Hepatocyte (in vitro differentiated cells): ENCODE data around the gene SOBP. TPM values are rescaled to one million over a fixed set of nuclear protein-coding genes. Genes with fewer than 3 reads are reported as not detected.

ENCODE experiments used
- DNase-seq: peaks from one replicate; pipeline ENCODE4 v3.0.0-alpha.2; 2016; ENCODE audit warnings: low spot score
- H2AFZ ChIP-seq: fragments of 200-600 bp; sonication (generic); 2 replicates; pipeline ENCODE4 v1.6.0; 2016; ENCODE audit warnings: antibody characterized with exemption, mild to moderate bottlenecking
- H3K27ac ChIP-seq: fragments of 200-600 bp; sonication (generic); 2 replicates; pipeline ENCODE4 v1.5.1; 2016; ENCODE audit warnings: mild to moderate bottlenecking
- H3K27me3 ChIP-seq: fragments of 200-600 bp; sonication (generic); 2 replicates; pipeline ENCODE4 v1.6.1; 2016
- H3K36me3 ChIP-seq: fragments of 200-600 bp; sonication (generic); replicated peaks from 2 replicates; pipeline ENCODE4 v1.5.1; 2016; ENCODE audit warnings: low read depth; ENCODE audit not compliant: insufficient read depth
- H3K4me1 ChIP-seq: fragments of 200-600 bp; sonication (generic); 2 replicates; pipeline ENCODE4 v1.5.1; 2016; ENCODE audit warnings: mild to moderate bottlenecking, moderate library complexity; ENCODE audit not compliant: insufficient read depth
- H3K4me2 ChIP-seq: fragments of 200-600 bp; sonication (generic); 2 replicates; pipeline ENCODE4 v1.6.0; 2016
- H3K4me3 ChIP-seq: fragments of 200-600 bp; sonication (generic); 2 replicates; pipeline ENCODE4 v1.5.1; 2016; ENCODE audit warnings: mild to moderate bottlenecking
- H3K79me2 ChIP-seq: fragments of 200-600 bp; sonication (generic); 2 replicates; pipeline ENCODE4 v1.6.0; 2017; ENCODE audit warnings: mild to moderate bottlenecking
- H3K9me2 ChIP-seq: fragments of 200-600 bp; sonication (generic); replicated peaks from 2 replicates; pipeline ENCODE4 v1.6.0; 2017; ENCODE audit warnings: mild to moderate bottlenecking; ENCODE audit not compliant: insufficient read depth
- H3K9me3 ChIP-seq: fragments of 200-600 bp; sonication (generic); 2 replicates; pipeline ENCODE4 v1.5.1; 2016; ENCODE audit warnings: low read depth, mild to moderate bottlenecking
- H4K20me1 ChIP-seq: fragments of 200-600 bp; sonication (generic); 2 replicates; pipeline ENCODE4 v1.6.0; 2016; ENCODE audit warnings: mild to moderate bottlenecking; ENCODE audit not compliant: insufficient read depth, poor library complexity, severe bottlenecking
- CTCF ChIP-seq: fragments of 200-600 bp; sonication (generic); IDR thresholded peaks from 2 replicates; pipeline ENCODE4 v1.5.1; 2016; ENCODE audit warnings: antibody characterized with exemption, mild to moderate bottlenecking; ENCODE audit not compliant: poor library complexity
- EZH2 ChIP-seq: fragments of 200-600 bp; sonication (generic); IDR thresholded peaks from 2 replicates; pipeline ENCODE4 v1.6.1; 2016; ENCODE audit warnings: antibody characterized with exemption, mild to moderate bottlenecking, borderline replicate concordance
- EZH2phosphoT487 ChIP-seq: fragments of 200-600 bp; sonication (generic); IDR thresholded peaks from one replicate; pipeline ENCODE4 v1.6.1; 2018; ENCODE audit warnings: antibody characterized with exemption, mild to moderate bottlenecking, low read depth, moderate library complexity; ENCODE audit not compliant: unreplicated experiment, severe bottlenecking
- WGBS: methylation state at CpG from one replicate; pipeline ENCODE4 v1.1.6; 2016; ENCODE audit warnings: low lambda C conversion rate; ENCODE audit errors: missing lambda C conversion rate; 5-methylcytosine and 5-hydroxymethylcytosine counted together
- polyA plus RNA-seq: library from polyadenylated mRNA; unstranded; fragments of >200 nt; fragmentation: Nextera tagmentation; extraction: Ambion mirVana; gene quantifications from 2 replicates; pipeline ENCODE4 v1.2.1, GENCODE V29; 2016
- total RNA-seq: library from RNA; depleted of rRNA; stranded (reverse); fragments of >200 nt; gene quantifications from 2 replicates; pipeline ENCODE4 v1.2.3, GENCODE V29; 2014

Gene SOBP
- total and polyA plus RNA-seq, 2 experiments from 2014 or later: 2.1 to 2.2 TPM

GRCh38 chr6:107689190-107689589, 199.3 kb downstream of the SOBP start:
- WGBS: 94% methylated on average over 3 of the region's 3 CpGs
- Histone ChIP-seq H3K36me3 (no peaks in the 10 kb centered on the region), H3K27ac (no peak overlapping the region)

GRCh38 chr6:107689951-107690642, 200.2 kb downstream of the SOBP start:
- no peaks in the 10 kb centered on the region for H4K20me1 ChIP-seq
- H2AFZ ChIP-seq: no peak overlapping the region
- H3K4me2 ChIP-seq: no peak overlapping the region
- H3K79me2 ChIP-seq: no peaks in the 10 kb centered on the region
- H3K27me3 ChIP-seq: no peaks in the 10 kb centered on the region
- 88% methylated on average over 13 of the region's 13 CpGs for WGBS
- H3K27ac ChIP-seq: no peak overlapping the region
- TF ChIP-seq CTCF: no peak
- TF ChIP-seq EZH2phosphoT487: no peak
- TF ChIP-seq EZH2: no peak
- H3K36me3 ChIP-seq: no peaks in the 10 kb centered on the region
- H3K9me3 ChIP-seq: no peaks in the 10 kb centered on the region
- no peaks in the 10 kb centered on the region for H3K4me1 ChIP-seq
- no peak overlapping the region for H3K4me3 ChIP-seq
- DNase-seq: no peak
- no peaks in the 10 kb centered on the region for H3K9me2 ChIP-seq

More at GRCh38 chr6:107689190-107689589, 199.3 kb downstream of the SOBP start:
- TF ChIP-seq CTCF (no peak), EZH2phosphoT487 (no peak), EZH2 (no peak)
- Histone ChIP-seq H3K4me3 (no peak overlapping the region), H3K27me3 (no peaks in the 10 kb centered on the region), H2AFZ (no peak overlapping the region), H3K4me2 (no peak overlapping the region), H3K79me2 (no peaks in the 10 kb centered on the region), H3K9me2 (no peaks in the 10 kb centered on the region), H3K4me1 (no peaks in the 10 kb centered on the region), H4K20me1 (no peaks in the 10 kb centered on the region), H3K9me3 (no peaks in the 10 kb centered on the region)
- no peak for DNase-seq

GRCh38 chr6:107690643-107691061, 200.7 kb downstream of the SOBP start:
- DNase-seq: no peak
- Histone ChIP-seq H4K20me1 (no peaks in the 10 kb centered on the region), H3K36me3 (no peaks in the 10 kb centered on the region), H3K9me2 (no peaks in the 10 kb centered on the region), H3K79me2 (no peaks in the 10 kb centered on the region), H3K4me2 (no peak overlapping the region), H3K4me1 (no peaks in the 10 kb centered on the region), H3K9me3 (no peaks in the 10 kb centered on the region), H2AFZ (no peak overlapping the region), H3K4me3 (no peak overlapping the region), H3K27ac (no peak overlapping the region), H3K27me3 (no peaks in the 10 kb centered on the region)
- TF ChIP-seq EZH2: no peak
- TF ChIP-seq CTCF: no peak
- TF ChIP-seq EZH2phosphoT487: no peak
- WGBS: 79% methylated on average over 6 of the region's 6 CpGs
